ENCODE measurements around the gene NIF3L1.
A peak's percentile ranks its signal among the peaks of the same experiment; 100 is the strongest.
"Not testable (repeated sequence)": the region's sequence is repeated elsewhere in the genome, so short reads cannot be mapped to it uniquely, and the experiment has no call there.

Gene NIF3L1

GRCh38 chr2:200864176-200865034 is 24.8 kb upstream of the NIF3L1 start, which contains the start of gene CLK1:
Gene CLK1, minus strand, starts transcription at chr2:200864658. Its CDS starts 2,796 bp downstream, at chr2:200861862.
- peak within 1 kb of the TSS; percentile 96 to 100 (median 99) for H3K9ac ChIP-seq
- peaks cover 20 to 36% (median 28%) of the 10 kb centered on the region in 11 experiments for H3K36me3 ChIP-seq
- peak within 1 kb of the TSS; percentile 79 to 98 (median 90) for H3K4me2 ChIP-seq
- H3K4me1 ChIP-seq = peaks cover 26 to 69% (median 49%) of the 10 kb centered on the region in 10 experiments
- no peak for TF ChIP-seq Cebpa-rat (IDR thresholded peaks at IDR 0.05)
- H4K20me1 ChIP-seq = peaks cover 41 to 44% (median 42%) of the 10 kb centered on the region in 11 experiments
- peak within 1 kb of the TSS; percentile 74 to 99 (median 90) for H3K4me3 ChIP-seq
- no peaks in the 10 kb centered on the region for H3K9me3 ChIP-seq (replicated peaks in 1 of 11)
- peak within 1 kb of the TSS; percentile 97 to 100 (median 99) for H3K27ac ChIP-seq
- H3K27me3 ChIP-seq = no peaks in the 10 kb centered on the region

- Histone ChIP-seq H4K20me1 (no peaks in the 10 kb centered on the region), H3K9me3 (replicated peaks in 1 of 11) (no peaks in the 10 kb centered on the region), H3K27me3 (no peaks in the 10 kb centered on the region), H3K4me1 (peaks cover 13 to 69% (median 41%) of the 10 kb centered on the region in 10 experiments; a peak in 19 of 20 replicates), H3K36me3 (peaks cover 33 to 46% (median 38%) of the 10 kb centered on the region in 11 experiments), H3K4me3 (no peak overlapping the region), H3K4me2 (peak overlapping the region in 9 of 11 experiments; percentile 11 to 84 (median 63); a peak in 14 of 22 replicates), H3K27ac (peak overlapping the region in 2 of 11 experiments; percentile 43 to 48; a peak in 2 of 22 replicates), H3K9ac (0 out of 22 replicates have a peak overlapping the region, but pooled peaks of 1 of the 11 experiments have one; percentile 1)
- TF ChIP-seq Cebpa-rat (IDR thresholded peaks at IDR 0.05) = no peak
These were observed 20.2 kb upstream of the NIF3L1 start for GRCh38 chr2:200869014-200869413.

DNA sequence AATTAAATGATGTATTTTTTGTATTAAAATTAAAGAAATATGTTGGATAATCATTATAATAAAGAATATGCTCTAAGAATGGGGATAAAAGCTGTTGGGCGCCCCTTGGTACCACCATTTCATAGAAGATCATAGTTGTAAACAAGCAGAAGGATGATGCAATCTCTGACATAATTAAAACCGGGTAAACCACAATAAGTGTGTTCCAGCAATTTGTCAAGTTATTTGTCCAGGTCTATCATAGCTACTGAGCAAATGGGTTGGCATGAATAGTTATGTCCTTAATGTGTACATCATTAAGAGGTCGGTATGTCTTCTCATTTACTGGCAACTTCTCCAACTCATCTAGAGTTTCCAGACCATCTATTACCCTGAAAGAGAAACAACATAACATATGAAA is 18.0 kb upstream of the NIF3L1 start:
- Histone ChIP-seq H4K20me1 (no peaks in the 10 kb centered on the region), H3K9me3 (replicated peaks in 1 of 11) (no peaks in the 10 kb centered on the region), H3K27ac (no peak overlapping the region; a peak in 1 of 22 replicates), H3K4me2 (peak overlapping the region in 6 of 11 experiments; percentile 16 to 49 (median 28); a peak in 7 of 22 replicates), H3K4me3 (no peak overlapping the region), H3K27me3 (no peaks in the 10 kb centered on the region), H3K4me1 (peaks cover 6 to 55% (median 31%) of the 10 kb centered on the region in 10 experiments; a peak in 16 of 20 replicates), H3K36me3 (peaks cover 53 to 68% (median 57%) of the 10 kb centered on the region in 11 experiments), H3K9ac (no peak overlapping the region)
- peak in 3 of 11 experiments; percentile 45 to 71 (median 48); a peak in 6 of 22 replicates for TF ChIP-seq Cebpa-rat (IDR thresholded peaks at IDR 0.05)

DNA sequence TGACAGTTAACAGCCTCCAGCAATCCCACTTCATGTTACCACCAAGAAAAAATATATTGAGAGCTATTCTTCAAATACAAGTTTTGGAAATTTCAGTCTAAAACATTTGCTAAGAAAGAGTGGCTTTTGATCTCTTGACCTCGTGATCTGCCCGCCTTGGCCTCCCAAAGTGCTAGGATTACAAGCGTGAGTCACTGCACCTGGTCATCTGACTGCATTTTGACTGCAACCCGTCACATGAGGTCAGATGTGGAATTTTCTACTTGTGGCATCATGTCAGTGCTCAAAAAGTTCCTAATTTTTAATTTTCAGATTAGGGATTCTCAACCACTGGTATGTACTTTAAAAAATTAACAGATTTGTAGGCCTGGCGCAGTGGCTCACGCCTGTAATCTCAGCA is 15.6 kb upstream of the NIF3L1 start:
- no peak for TF ChIP-seq Cebpa-rat (IDR thresholded peaks at IDR 0.05)
- H3K4me2 ChIP-seq = no peak overlapping the region
- H3K4me3 ChIP-seq = no peak overlapping the region
- no peaks in the 10 kb centered on the region for H3K27me3 ChIP-seq
- H4K20me1 ChIP-seq = no peaks in the 10 kb centered on the region
- H3K4me1 ChIP-seq = peaks cover 0 to 31% (median 15%) of the 10 kb centered on the region in 10 experiments; a peak in 14 of 20 replicates
- no peak overlapping the region for H3K27ac ChIP-seq
- no peak overlapping the region for H3K9ac ChIP-seq
- peaks cover 69 to 89% (median 78%) of the 10 kb centered on the region in 11 experiments for H3K36me3 ChIP-seq
- H3K9me3 ChIP-seq (replicated peaks in 1 of 11) = no peaks in the 10 kb centered on the region

- TF ChIP-seq Cebpa-rat (IDR thresholded peaks at IDR 0.05) = no peak
- peaks cover 0 to 9% (median 0%) of the 10 kb centered on the region in 10 experiments; a peak in 5 of 20 replicates for H3K4me1 ChIP-seq
- H4K20me1 ChIP-seq = no peaks in the 10 kb centered on the region
- H3K9ac ChIP-seq = no peak overlapping the region
- peaks cover 80 to 100% (median 96%) of the 10 kb centered on the region in 11 experiments for H3K36me3 ChIP-seq
- H3K27me3 ChIP-seq = no peaks in the 10 kb centered on the region
- H3K27ac ChIP-seq = no peak overlapping the region
- H3K9me3 ChIP-seq (replicated peaks in 1 of 11) = no peaks in the 10 kb centered on the region
- no peak overlapping the region for H3K4me2 ChIP-seq
- no peak overlapping the region for H3K4me3 ChIP-seq
These were observed 11.7 kb upstream of the NIF3L1 start for GRCh38 chr2:200877443-200877842.

DNA sequence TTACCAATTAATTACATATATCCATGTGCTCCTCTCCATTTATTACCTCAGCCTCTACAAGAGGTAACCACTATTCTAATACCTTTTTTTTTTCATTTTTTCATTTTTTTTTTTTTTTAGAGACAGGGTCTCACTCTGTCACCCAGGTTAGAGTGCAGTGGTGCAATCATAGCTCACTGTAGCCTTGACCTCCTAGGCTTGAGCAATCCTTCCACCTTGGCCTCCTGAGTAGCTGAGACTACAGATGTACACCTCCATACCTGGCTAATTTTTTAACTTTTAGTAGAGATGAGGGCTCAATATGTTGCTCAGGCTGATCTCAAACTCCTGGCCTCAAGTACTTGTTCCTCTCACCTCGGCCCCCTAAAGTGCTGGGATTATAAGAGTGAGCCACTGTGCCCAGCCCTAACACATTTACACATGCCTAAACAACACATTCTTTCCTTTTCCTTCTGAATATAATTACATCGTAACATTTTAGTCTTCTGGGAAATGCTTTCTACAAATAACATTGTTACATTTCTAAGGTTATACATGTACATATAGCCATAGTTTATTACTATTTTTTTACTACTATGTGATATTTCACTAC is 10.8 kb upstream of the NIF3L1 start:
- H4K20me1 ChIP-seq = no peaks in the 10 kb centered on the region
- no peak overlapping the region for H3K4me3 ChIP-seq
- no peak overlapping the region for H3K4me2 ChIP-seq
- H3K9me3 ChIP-seq (replicated peaks in 1 of 11) = no peaks in the 10 kb centered on the region
- H3K4me1 ChIP-seq = no peaks in the 10 kb centered on the region; a peak in 1 of 20 replicates
- H3K27ac ChIP-seq = no peak overlapping the region
- no peak overlapping the region for H3K9ac ChIP-seq
- H3K27me3 ChIP-seq = no peaks in the 10 kb centered on the region
- no peak for TF ChIP-seq Cebpa-rat (IDR thresholded peaks at IDR 0.05)
- peaks cover 80 to 100% (median 96%) of the 10 kb centered on the region in 11 experiments for H3K36me3 ChIP-seq

- not testable (repeated sequence) for H3K4me3 ChIP-seq; H3K4me2 ChIP-seq; H3K9me3 ChIP-seq (replicated peaks in 1 of 11); H3K27ac ChIP-seq; H3K27me3 ChIP-seq; H3K9ac ChIP-seq; H4K20me1 ChIP-seq
- H3K4me1 ChIP-seq = peaks cover 7 to 14% (median 8%) of the 10 kb centered on the region in 10 experiments
- peaks cover 72 to 89% (median 87%) of the 10 kb centered on the region in 11 experiments for H3K36me3 ChIP-seq
These were observed 7.4 kb upstream of the NIF3L1 start for GRCh38 chr2:200881715-200882249.

DNA sequence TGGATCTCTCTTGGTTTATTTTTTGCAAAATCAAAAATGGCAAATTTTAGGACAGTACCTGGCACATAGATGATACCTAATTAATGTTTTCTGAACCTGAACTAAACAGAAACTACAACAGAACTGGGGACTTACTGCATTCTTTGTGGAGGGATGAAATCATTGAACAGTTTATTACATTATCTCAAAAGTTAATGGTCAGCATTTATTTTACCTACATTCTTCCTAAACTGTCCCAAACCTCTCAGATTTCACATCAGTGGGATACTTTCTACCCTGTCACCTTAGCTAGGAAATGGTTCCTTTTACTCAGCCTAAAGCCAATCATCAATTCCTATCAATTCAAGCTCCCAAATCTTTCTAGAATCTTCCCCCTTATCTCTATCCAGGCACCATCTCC is 10.3 kb downstream of the NIF3L1 start:
- Histone ChIP-seq H3K27me3 (no peaks in the 10 kb centered on the region), H3K27ac (no peak overlapping the region), H3K9me3 (replicated peaks in 1 of 11) (no peaks in the 10 kb centered on the region), H3K36me3 (peaks cover 70 to 92% (median 79%) of the 10 kb centered on the region in 11 experiments), H3K4me2 (no peak overlapping the region), H3K4me3 (no peak overlapping the region), H3K4me1 (peaks cover 0 to 12% (median 3%) of the 10 kb centered on the region in 10 experiments; a peak in 8 of 20 replicates), H3K9ac (no peak overlapping the region; a peak in 1 of 22 replicates), H4K20me1 (no peaks in the 10 kb centered on the region)
- TF ChIP-seq Cebpa-rat (IDR thresholded peaks at IDR 0.05) = no peak

Data from BLaER1 treated with 17β-estradiol and CSF1 and Interleukin-3, amounts not matched to agents 10 nM and 100 nM (cell line).